Endothelial cell of umbilical vein (primary cell): ENCODE results near the gene LGALS3BP. TPM values are rescaled to one million over a fixed set of nuclear protein-coding genes. Genes with fewer than 3 reads are reported as not detected.

Experiments
- BruUV-seq: library from RNA; stranded (reverse); fragments of 400-500 nt; replicated peaks from 2 replicates; lab custom pipeline; 2021; lab: Mats Ljungman, UMichigan
- CTCF ChIA-PET: fragments of 300-600, 350-600 bp; sonication (Branson Sonifier 250); formaldehyde crosslinking; loops from one replicate; lab custom pipeline; 2021; ENCODE audit warnings: antibody characterized with exemption, inconsistent platforms; lab: Charles Lee
- POLR2A ChIA-PET: fragments of 300-600, 350-600 bp; sonication (Branson Sonifier 250); formaldehyde crosslinking; loops from one replicate; lab custom pipeline; 2021; ENCODE audit warnings: antibody characterized with exemption, inconsistent platforms; lab: Charles Lee
- DNase-seq: peaks from one replicate; pipeline ENCODE4 v3.0.0-alpha.2; 2011; ENCODE audit warnings: low read depth, low spot score
- FAIRE-seq: peaks from 2 replicates; lab custom pipeline; 2011; peaks lifted over from hg19 to GRCh38; lab: Jason Lieb, UNC
- H2AFZ ChIP-seq: 2 replicates; pipeline ENCODE4 v1.6.0; 2012; ENCODE audit warnings: low read depth, low read length, control low read depth, inconsistent platforms
- H3K27ac ChIP-seq: 2 replicates; pipeline ENCODE4 v1.5.1; 2011; ENCODE audit warnings: low read depth, mild to moderate bottlenecking, control low read depth, low read length, moderate library complexity; ENCODE audit not compliant: insufficient read depth
- H3K27me3 ChIP-seq, 2 experiments: 2 replicates each; pipeline versions ENCODE4 v1.6.0 to v1.6.1; 2011; ENCODE audit warnings: low read length in 2 of 2, mixed read lengths in 1 of 2; ENCODE audit not compliant: control insufficient read depth in 2 of 2, insufficient read depth in 2 of 2
- H3K36me3 ChIP-seq, 2 experiments: 2 replicates in 1 of 2; 3 replicates in 1 of 2; pipeline ENCODE4 v1.5.1; 2011; ENCODE audit warnings: low read length in 2 of 2, mild to moderate bottlenecking in 1 of 2, moderate library complexity in 1 of 2; ENCODE audit not compliant: control insufficient read depth in 2 of 2, insufficient read depth in 2 of 2; ENCODE audit errors: extremely low read depth in 1 of 2
- H3K4me1 ChIP-seq: 3 replicates; pipeline ENCODE4 v1.5.1; 2011; ENCODE audit warnings: mild to moderate bottlenecking, low read length; ENCODE audit not compliant: control insufficient read depth, insufficient read depth; ENCODE audit errors: extremely low read depth
- H3K4me2 ChIP-seq: 2 replicates; pipeline ENCODE4 v1.6.1; 2011; ENCODE audit warnings: low read length, control low read depth, mixed read lengths; ENCODE audit not compliant: insufficient read depth
- H3K4me3 ChIP-seq, 3 experiments: fragments of 200-600 bp in 1 of 3; sonication (generic), shearing (Covaris generic) in 1 of 3; replicated peaks in 1 of 3; 2 replicates each; pipeline ENCODE4 v1.5.1; 2011 to 2016; ENCODE audit warnings: control low read depth in 3 of 3, low read length in 3 of 3, mild to moderate bottlenecking in 2 of 3, inconsistent platforms in 1 of 3, low read depth in 1 of 3, moderate library complexity in 1 of 3; ENCODE audit not compliant: insufficient read depth in 1 of 3
- H3K79me2 ChIP-seq: 2 replicates; pipeline ENCODE4 v1.6.0; 2012; ENCODE audit warnings: low read length, inconsistent platforms; ENCODE audit not compliant: control insufficient read depth, insufficient read depth
- H3K9ac ChIP-seq: replicated peaks from 2 replicates; pipeline ENCODE3; 2011; ENCODE audit warnings: low read length, control low read depth; ENCODE audit not compliant: insufficient read depth; ENCODE audit errors: extremely low read depth
- H3K9me1 ChIP-seq: replicated peaks from 3 replicates; pipeline ENCODE4 v1.6.0; 2011; ENCODE audit warnings: mild to moderate bottlenecking, low read length; ENCODE audit not compliant: control insufficient read depth, insufficient read depth; ENCODE audit errors: extremely low read depth
- H3K9me3 ChIP-seq: replicated peaks from 2 replicates; pipeline ENCODE4 v1.5.1; 2012; ENCODE audit warnings: low read length, inconsistent platforms; ENCODE audit not compliant: control insufficient read depth, insufficient read depth
- H4K20me1 ChIP-seq: replicated peaks from 2 replicates; pipeline ENCODE3; 2011; ENCODE audit warnings: mild to moderate bottlenecking, low read length; ENCODE audit not compliant: control insufficient read depth, insufficient read depth; ENCODE audit errors: extremely low read depth
- CTCF ChIP-seq, 2 donors: IDR thresholded peaks; 1 replicate in 1 of 2; 2 replicates in 1 of 2; pipeline ENCODE4 v1.5.1; 2011; ENCODE audit warnings: low read length in 2 of 2, mild to moderate bottlenecking in 2 of 2, moderate library complexity in 2 of 2, control low read depth in 1 of 2, inconsistent platforms in 1 of 2, low read depth in 1 of 2; ENCODE audit not compliant: insufficient read depth in 1 of 2; ENCODE audit errors: extremely low read depth in 1 of 2
- EZH2 ChIP-seq: IDR thresholded peaks from 2 replicates; pipeline ENCODE4 v1.6.1; 2012; ENCODE audit warnings: borderline replicate concordance, low read depth, mild to moderate bottlenecking, moderate library complexity, low read length, inconsistent platforms; ENCODE audit not compliant: severe bottlenecking
- FOS ChIP-seq: IDR thresholded peaks from 2 replicates; pipeline ENCODE4 v1.6.1; 2011; ENCODE audit warnings: mild to moderate bottlenecking, low read length, moderate library complexity, borderline replicate concordance; ENCODE audit not compliant: insufficient read depth
- GATA2 ChIP-seq: IDR thresholded peaks from 2 replicates; pipeline ENCODE4 v1.7.0; 2011; ENCODE audit warnings: low read depth, mild to moderate bottlenecking, moderate library complexity, mixed read lengths, low read length; ENCODE audit not compliant: insufficient read length, insufficient read depth
- JUN ChIP-seq: IDR thresholded peaks from 2 replicates; pipeline ENCODE4 v1.6.1; 2011; ENCODE audit warnings: borderline replicate concordance, low read depth; ENCODE audit not compliant: insufficient read length, insufficient read depth
- MYC ChIP-seq: IDR thresholded peaks from one replicate; pipeline ENCODE4 v1.6.1; 2011; ENCODE audit warnings: mild to moderate bottlenecking, low read depth, low read length
- POLR2A ChIP-seq: IDR thresholded peaks from 2 replicates; pipeline ENCODE4 v1.6.1; 2012; ENCODE audit warnings: low read depth, mild to moderate bottlenecking, control low read depth, low read length
- POLR2AphosphoS5 ChIP-seq: IDR thresholded peaks from 2 replicates; pipeline ENCODE4 v1.6.1; 2012; ENCODE audit warnings: low read depth, mild to moderate bottlenecking, control low read depth, low read length, moderate library complexity; ENCODE audit not compliant: insufficient read depth
- dilution Hi-C: fragments of 300-500 bp; cut with MboI; formaldehyde crosslinking; loops from one replicate; pipeline ENCODE4 v1.15.0; 2019; ENCODE audit warnings: low sequenced_read_pairs; ENCODE audit not compliant: extremely low pct_ligation_motif_present
- intact Hi-C: fragments of 100-400 bp; cut with micrococcal nuclease; formaldehyde crosslinking; loops from one replicate; pipeline ENCODE4 v1.10.0; 2022
- polyA plus RNA-seq, 4 experiments: library from polyadenylated mRNA; depleted of rRNA in 3 of 4; stranded (reverse) in 3 of 4; unstranded in 1 of 4; fragments of >200 nt; gene quantifications; 2 replicates each; pipeline versions ENCODE4 v1.2.1 to v1.2.3, GENCODE V29; 2011 to 2012; ENCODE audit warnings: missing spikeins in 1 of 4
- total RNA-seq: library from RNA; stranded (reverse); gene quantifications from 2 replicates; pipeline ENCODE4 v1.2.3, GENCODE V29; 2021
- TF ChIP-seq, protein P1 (sequence below): IDR thresholded peaks from 2 replicates; pipeline ENCODE4 v1.6.1; 2011; ENCODE audit not compliant: insufficient read depth, insufficient read length

LGALS3BP gene
- total and polyA plus RNA-seq, 2 donors (not counting 3 experiments of a cell fraction or from before 2014, with no cell fraction given), result 0.77 to 1.3 TPM

GRCh38 chr17:78980624-78980972, 875 bp upstream of the LGALS3BP start:
- ChIA-PET POLR2A (no interaction called here), CTCF (interaction anchor here (1.7 kb wide), 1 partner anchor 9 kb away, joined by 4 read pairs; no protein-coding TSS in a partner anchor)
- no peaks in the 10 kb centered on the region for H3K27me3 ChIP-seq
- DNase-seq (no peak), FAIRE-seq (no peak)
- no peak overlapping the region for H3K4me3 ChIP-seq
- no peaks in the 10 kb centered on the region for H3K9me3 ChIP-seq
- no TSS peak for BruUV-seq
- H2AFZ ChIP-seq, result no peak overlapping the region
- H4K20me1 ChIP-seq, result no peaks in the 10 kb centered on the region
- H3K36me3 ChIP-seq, result no peaks in the 10 kb centered on the region
- no peak overlapping the region for H3K9ac ChIP-seq
- no peak overlapping the region for H3K4me2 ChIP-seq
- intact Hi-C loops (no loop called here), dilution Hi-C loops (no loop called here)
- no peaks in the 10 kb centered on the region for H3K79me2 ChIP-seq
- H3K9me1 ChIP-seq, result no peaks in the 10 kb centered on the region
- H3K27ac ChIP-seq, result no peak overlapping the region
- H3K4me1 ChIP-seq, result peaks cover 2% of the 10 kb centered on the region
- TF ChIP-seq POLR2A (no peak), EZH2 (no peak), FOS (no peak), GATA2 (no peak), MYC (no peak), JUN (no peak), CTCF (IDR thresholded peaks at IDR 0.05; ENCODE audit: extremely low read depth in 1 of 2, insufficient read depth in 1 of 2, low read depth in 1 of 2, low read length in 2 of 2) (no peak), POLR2AphosphoS5 (no peak)
- TF ChIP-seq, protein P1, sequence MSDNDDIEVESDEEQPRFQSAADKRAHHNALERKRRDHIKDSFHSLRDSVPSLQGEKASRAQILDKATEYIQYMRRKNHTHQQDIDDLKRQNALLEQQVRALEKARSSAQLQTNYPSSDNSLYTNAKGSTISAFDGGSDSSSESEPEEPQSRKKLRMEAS, result no peak
